AG04450 (cell line): Measurements from ENCODE around the gene CDC42EP2. TPM values are rescaled to one million over a fixed set of nuclear protein-coding genes. Genes with fewer than 3 reads are reported as not detected.

ENCODE experiments used
- CTCF ChIA-PET: fragments of 300-600, 350-600 bp; formaldehyde crosslinking; extraction: SDS; loops from one replicate; lab custom pipeline; 2022; ENCODE audit warnings: antibody characterized with exemption, inconsistent platforms; lab: Charles Lee
- POLR2A ChIA-PET: fragments of 350-600 bp; formaldehyde crosslinking; extraction: SDS; loops from one replicate; lab custom pipeline; 2021; ENCODE audit warnings: antibody characterized with exemption, inconsistent platforms; lab: Yijun Ruan, JAX
- DNase-seq: peaks from one replicate; pipeline ENCODE4 v3.0.0-alpha.2; 2011; ENCODE audit warnings: low read depth, low spot score
- H3K27ac ChIP-seq: one replicate; pipeline ENCODE4 v1.5.1; 2012; ENCODE audit warnings: low read depth, low read length, control low read depth
- H3K27me3 ChIP-seq: one replicate; pipeline ENCODE4 v1.6.0; 2012; ENCODE audit warnings: low read length; ENCODE audit not compliant: control insufficient read depth, insufficient read depth
- H3K4me3 ChIP-seq: 2 replicates; pipeline ENCODE4 v1.5.1; 2011; ENCODE audit warnings: mild to moderate bottlenecking, low read depth, low read length, control low read depth
- H3K9me3 ChIP-seq: 2 replicates; pipeline ENCODE4 v1.5.1; 2012; ENCODE audit warnings: low read length; ENCODE audit not compliant: control insufficient read depth, insufficient read depth
- CTCF ChIP-seq: IDR thresholded peaks from 2 replicates; pipeline ENCODE4 v1.5.1; 2011; ENCODE audit warnings: low read depth, low read length, control low read depth, inconsistent platforms
- polyA plus RNA-seq: library from polyadenylated mRNA; depleted of rRNA; stranded (reverse); fragments of >200 nt; gene quantifications from 2 replicates; pipeline ENCODE4 v1.2.3, GENCODE V29; 2011

The CDC42EP2 gene
- polyA plus RNA-seq, 1 experiment = 14.3 TPM

GRCh38 chr11:65295001-65295400, 19.7 kb upstream of the CDC42EP2 start:
- no peak for TF ChIP-seq CTCF
- Histone ChIP-seq H3K9me3 (no peaks in the 10 kb centered on the region), H3K4me3 (no peak overlapping the region), H3K27ac (no peak overlapping the region), H3K27me3 (no peaks in the 10 kb centered on the region)
- CTCF ChIA-PET = interaction anchor here (0.5 to 9.4 kb wide), 4 partner anchors 11 to 35 kb away, joined by 7 to 93 read pairs (median 18); partner anchors contain the start of gene CDC42EP2
- DNase-seq = no peak
- POLR2A ChIA-PET = no interaction called here

DNA sequence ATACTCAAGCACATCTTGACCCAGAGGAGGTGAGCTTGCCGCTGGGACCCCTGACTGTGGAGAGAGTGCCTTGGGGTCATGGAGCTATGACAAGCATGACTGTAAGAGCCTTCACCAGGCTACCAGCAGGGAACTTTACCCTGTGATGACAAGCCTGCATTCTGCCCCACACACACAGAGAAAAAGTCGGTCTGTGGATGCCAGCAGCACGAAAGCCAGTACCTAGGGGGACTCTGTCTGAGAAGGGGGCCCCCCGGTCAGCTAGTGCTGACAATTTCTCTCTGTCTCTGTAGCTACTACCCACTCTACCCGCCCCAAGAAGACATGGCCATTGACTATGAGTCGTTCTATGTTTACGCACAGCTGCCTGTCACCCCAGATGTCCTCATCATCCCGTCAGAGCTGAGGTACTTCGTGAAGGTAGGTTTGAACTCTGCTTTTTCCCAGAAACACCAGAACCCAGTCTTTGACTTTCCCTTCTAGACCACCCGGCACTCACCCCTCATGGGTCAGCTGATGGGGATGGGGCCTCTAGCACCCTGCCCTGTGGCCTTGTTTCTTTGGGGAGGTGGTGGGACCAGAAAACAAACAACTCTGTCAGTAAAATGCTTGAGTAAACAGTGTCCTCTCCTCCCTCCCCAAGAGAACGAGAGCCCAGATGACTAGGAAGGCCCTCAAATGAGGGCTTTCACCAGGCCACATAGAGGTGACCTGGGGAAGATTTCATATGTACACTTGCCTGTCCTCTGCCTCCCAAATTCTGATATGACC, 18.9 kb upstream of the CDC42EP2 start:
- POLR2A ChIA-PET = no interaction called here
- no peak overlapping the region for H3K4me3 ChIP-seq
- no peak overlapping the region for H3K27ac ChIP-seq
- DNase-seq = no peak
- CTCF ChIA-PET = interaction anchor here (0.5 to 9.4 kb wide), 6 partner anchors 10 to 56 kb away, joined by 3 to 93 read pairs (median 10); partner anchors contain the start of gene CDC42EP2
- no peak for TF ChIP-seq CTCF
- no peaks in the 10 kb centered on the region for H3K9me3 ChIP-seq
- no peaks in the 10 kb centered on the region for H3K27me3 ChIP-seq

DNA sequence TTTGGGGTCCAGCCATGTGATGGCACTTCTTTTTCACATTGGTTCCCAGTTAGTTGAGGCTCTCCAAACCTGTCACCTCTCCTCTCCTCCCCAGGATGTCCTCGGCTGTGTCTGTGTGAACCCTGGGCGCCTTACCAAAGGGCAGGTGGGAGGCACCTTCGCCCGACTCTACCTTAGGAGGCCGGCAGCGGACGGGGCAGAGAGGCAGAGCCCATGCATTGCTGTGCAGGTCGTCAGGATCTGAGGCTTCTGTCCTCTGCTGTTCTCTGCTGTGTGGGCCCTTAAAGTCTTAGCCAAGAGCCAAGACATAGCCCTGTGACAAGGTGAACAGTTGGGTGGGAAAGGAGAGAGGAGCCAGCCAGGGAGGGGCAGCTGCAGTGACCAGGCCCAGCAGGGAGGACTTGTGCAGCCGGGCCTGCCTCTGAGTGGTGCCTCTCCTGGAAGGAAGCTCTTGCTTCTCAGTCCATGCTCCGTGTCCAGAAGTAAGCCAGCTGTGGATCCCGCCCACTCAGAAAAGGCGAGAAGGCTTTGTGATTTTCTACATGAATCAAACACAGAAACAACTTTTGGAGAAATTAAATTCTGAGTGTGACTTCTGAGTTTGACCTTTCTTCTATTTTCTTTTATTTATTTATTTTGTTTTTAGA, 17.5 kb upstream of the CDC42EP2 start:
- Histone ChIP-seq H3K27ac (peak overlapping the region; percentile 47), H3K4me3 (no peak overlapping the region), H3K27me3 (no peaks in the 10 kb centered on the region), H3K9me3 (no peaks in the 10 kb centered on the region; the same call in 1 of the 2 replicates)
- ChIA-PET CTCF (interaction anchor here (1.2 to 9.4 kb wide), 4 partner anchors 18 to 33 kb away, joined by 8 to 93 read pairs (median 17); partner anchors contain the start of gene CDC42EP2), POLR2A (interaction anchor here (1.2 to 1.6 kb wide), 2 partner anchors 17 to 18 kb away, joined by 3 read pairs; no protein-coding TSS in a partner anchor)
- no peak for TF ChIP-seq CTCF
- no peak for DNase-seq

- ChIA-PET POLR2A (interaction anchor here (0.9 to 1.6 kb wide), 3 partner anchors 17 to 21 kb away, joined by 3 to 20 read pairs (median 7); partner anchors contain the start of gene CDC42EP2), CTCF (interaction anchor here (0.6 to 2.7 kb wide), 4 partner anchors 16 to 31 kb away, joined by 4 to 10 read pairs (median 7); no protein-coding TSS in a partner anchor)
- H3K27me3 ChIP-seq = no peaks in the 10 kb centered on the region
- no peak overlapping the region for H3K4me3 ChIP-seq
- H3K27ac ChIP-seq = peak overlapping the region; percentile 91
- H3K9me3 ChIP-seq = no peaks in the 10 kb centered on the region; the same call in 1 of the 2 replicates
- no peak for TF ChIP-seq CTCF
- DNase-seq = no peak
Observed at GRCh38 chr11:65298131-65298535, 16.5 kb upstream of the CDC42EP2 start.
